ENCODE data around the gene EP300.

EP300 gene

DNA sequence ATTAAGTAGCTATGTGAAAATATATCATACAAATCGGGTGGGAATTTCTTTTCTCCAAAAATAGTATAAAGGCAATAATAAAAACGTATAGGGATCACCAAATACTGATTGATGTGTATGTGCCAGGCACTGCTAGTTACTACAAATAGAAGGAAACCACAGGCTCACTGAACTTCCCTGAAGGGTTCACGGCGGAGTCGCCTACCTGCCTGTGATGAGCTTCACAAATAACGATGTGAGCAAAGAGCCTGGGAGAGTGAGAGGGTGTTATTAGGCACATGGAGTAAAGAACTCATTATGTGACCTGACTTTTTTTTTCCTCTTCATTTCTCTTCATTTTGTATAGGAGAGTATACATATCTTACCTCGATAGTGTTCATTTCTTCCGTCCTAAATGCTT lies 76.8 kb downstream of the EP300 start:
- TF ChIP-seq, protein P1, sequence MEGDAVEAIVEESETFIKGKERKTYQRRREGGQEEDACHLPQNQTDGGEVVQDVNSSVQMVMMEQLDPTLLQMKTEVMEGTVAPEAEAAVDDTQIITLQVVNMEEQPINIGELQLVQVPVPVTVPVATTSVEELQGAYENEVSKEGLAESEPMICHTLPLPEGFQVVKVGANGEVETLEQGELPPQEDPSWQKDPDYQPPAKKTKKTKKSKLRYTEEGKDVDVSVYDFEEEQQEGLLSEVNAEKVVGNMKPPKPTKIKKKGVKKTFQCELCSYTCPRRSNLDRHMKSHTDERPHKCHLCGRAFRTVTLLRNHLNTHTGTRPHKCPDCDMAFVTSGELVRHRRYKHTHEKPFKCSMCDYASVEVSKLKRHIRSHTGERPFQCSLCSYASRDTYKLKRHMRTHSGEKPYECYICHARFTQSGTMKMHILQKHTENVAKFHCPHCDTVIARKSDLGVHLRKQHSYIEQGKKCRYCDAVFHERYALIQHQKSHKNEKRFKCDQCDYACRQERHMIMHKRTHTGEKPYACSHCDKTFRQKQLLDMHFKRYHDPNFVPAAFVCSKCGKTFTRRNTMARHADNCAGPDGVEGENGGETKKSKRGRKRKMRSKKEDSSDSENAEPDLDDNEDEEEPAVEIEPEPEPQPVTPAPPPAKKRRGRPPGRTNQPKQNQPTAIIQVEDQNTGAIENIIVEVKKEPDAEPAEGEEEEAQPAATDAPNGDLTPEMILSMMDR (IDR thresholded peaks at IDR 0.05), result no peak

DNA sequence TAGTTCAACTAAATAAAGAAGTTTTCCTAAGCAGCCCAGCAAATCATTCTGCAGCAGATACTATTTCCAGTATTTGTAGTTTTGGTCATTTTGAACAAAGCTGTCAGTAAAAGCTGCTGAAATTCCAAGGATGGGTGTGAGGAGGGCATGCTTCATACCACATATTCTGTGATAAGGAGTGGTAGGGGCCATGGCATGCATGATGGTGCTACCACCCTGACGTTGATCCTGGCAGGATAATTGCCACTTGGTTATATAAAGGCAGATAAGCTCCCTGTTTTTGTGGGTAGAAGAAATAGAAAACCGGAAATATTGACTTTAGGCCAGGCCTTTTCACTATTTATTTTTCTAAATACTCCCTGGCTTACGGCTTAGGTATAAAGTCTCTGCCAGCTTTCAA lies 79.6 kb downstream of the EP300 start:
- TF ChIP-seq, protein P1 (IDR thresholded peaks at IDR 0.05), result no peak

DNA sequence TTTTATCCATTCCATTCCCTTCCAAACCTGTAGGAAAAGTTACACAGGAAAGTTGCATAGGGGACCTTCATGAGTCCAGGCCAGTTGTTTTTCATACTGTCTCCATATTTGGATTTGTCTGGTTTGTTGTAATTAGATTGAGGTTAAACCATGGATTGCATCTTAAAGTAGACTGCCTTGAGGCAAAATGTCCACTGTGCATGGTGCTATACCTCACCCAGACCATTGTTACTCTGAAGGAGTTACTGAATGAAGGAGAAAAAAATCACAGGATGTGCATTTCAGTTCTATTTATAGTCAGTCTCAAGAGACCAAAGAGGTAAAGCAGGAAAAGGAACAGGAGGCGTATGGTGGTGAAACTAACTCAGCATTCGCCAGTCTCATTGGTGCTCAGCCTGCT lies 83.2 kb downstream of the EP300 start:
- TF ChIP-seq, protein P1 (IDR thresholded peaks at IDR 0.05), result no peak

DNA sequence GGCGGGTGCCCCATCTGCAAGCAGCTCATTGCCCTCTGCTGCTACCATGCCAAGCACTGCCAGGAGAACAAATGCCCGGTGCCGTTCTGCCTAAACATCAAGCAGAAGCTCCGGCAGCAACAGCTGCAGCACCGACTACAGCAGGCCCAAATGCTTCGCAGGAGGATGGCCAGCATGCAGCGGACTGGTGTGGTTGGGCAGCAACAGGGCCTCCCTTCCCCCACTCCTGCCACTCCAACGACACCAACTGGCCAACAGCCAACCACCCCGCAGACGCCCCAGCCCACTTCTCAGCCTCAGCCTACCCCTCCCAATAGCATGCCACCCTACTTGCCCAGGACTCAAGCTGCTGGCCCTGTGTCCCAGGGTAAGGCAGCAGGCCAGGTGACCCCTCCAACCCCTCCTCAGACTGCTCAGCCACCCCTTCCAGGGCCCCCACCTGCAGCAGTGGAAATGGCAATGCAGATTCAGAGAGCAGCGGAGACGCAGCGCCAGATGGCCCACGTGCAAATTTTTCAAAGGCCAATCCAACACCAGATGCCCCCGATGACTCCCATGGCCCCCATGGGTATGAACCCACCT lies 84.7 kb downstream of the EP300 start:
- TF ChIP-seq, protein P1 (IDR thresholded peaks at IDR 0.05), result no peak

DNA sequence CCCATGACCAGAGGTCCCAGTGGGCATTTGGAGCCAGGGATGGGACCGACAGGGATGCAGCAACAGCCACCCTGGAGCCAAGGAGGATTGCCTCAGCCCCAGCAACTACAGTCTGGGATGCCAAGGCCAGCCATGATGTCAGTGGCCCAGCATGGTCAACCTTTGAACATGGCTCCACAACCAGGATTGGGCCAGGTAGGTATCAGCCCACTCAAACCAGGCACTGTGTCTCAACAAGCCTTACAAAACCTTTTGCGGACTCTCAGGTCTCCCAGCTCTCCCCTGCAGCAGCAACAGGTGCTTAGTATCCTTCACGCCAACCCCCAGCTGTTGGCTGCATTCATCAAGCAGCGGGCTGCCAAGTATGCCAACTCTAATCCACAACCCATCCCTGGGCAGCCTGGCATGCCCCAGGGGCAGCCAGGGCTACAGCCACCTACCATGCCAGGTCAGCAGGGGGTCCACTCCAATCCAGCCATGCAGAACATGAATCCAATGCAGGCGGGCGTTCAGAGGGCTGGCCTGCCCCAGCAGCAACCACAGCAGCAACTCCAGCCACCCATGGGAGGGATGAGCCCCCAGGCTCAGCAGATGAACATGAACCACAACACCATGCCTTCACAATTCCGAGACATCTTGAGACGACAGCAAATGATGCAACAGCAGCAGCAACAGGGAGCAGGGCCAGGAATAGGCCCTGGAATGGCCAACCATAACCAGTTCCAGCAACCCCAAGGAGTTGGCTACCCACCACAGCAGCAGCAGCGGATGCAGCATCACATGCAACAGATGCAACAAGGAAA lies 85.4 kb downstream of the EP300 start:
- TF ChIP-seq, protein P1 (IDR thresholded peaks at IDR 0.05), result no peak

DNA sequence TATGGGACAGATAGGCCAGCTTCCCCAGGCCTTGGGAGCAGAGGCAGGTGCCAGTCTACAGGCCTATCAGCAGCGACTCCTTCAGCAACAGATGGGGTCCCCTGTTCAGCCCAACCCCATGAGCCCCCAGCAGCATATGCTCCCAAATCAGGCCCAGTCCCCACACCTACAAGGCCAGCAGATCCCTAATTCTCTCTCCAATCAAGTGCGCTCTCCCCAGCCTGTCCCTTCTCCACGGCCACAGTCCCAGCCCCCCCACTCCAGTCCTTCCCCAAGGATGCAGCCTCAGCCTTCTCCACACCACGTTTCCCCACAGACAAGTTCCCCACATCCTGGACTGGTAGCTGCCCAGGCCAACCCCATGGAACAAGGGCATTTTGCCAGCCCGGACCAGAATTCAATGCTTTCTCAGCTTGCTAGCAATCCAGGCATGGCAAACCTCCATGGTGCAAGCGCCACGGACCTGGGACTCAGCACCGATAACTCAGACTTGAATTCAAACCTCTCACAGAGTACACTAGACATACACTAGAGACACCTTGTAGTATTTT lies 86.1 kb downstream of the EP300 start:
- TF ChIP-seq, protein P1 (IDR thresholded peaks at IDR 0.05), result no peak

DNA sequence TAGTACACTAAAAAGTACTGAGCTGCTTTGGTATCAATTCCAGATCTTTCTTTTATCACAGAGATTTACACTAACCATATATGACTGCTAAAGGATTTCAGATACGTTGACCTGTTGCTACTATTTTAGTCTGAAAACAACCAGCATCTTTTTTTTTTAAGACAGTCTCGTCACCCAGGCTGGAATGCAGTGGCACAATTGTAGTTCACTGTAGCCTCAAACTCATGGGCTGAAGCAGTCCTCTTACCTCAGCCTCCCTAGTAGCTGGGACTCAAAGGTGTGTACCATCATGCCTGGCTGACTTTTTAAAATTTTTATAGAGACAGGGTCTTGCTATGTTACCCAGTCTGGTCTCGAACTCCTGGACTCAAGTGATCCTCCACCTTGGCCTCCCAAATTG lies 88.5 kb downstream of the EP300 start:
- TF ChIP-seq, protein P1 (IDR thresholded peaks at IDR 0.05), result no peak

Data from LNCAP (cell line).